Activated CD4-positive, CD25-positive, alpha-beta regulatory T cell treated with anti-CD3 and anti-CD28 coated beads, Interleukin-2, amount 50 U/mL, for 24 hours (primary cell): Measurements from ENCODE around the gene ISM1.
A peak's percentile ranks its signal among the peaks of the same experiment; 100 is the strongest.

Experiments
- ATAC-seq, 2 donors: fragments of 150-1000 bp; cut with Tn5 transposase; one replicate each; pipeline ENCODE4 v1.10.0; 2021; ENCODE audit warnings: mild to moderate bottlenecking in 1 of 2, moderate library complexity in 1 of 2

Gene ISM1

GRCh38 chr20:13283869-13284829, 63.1 kb downstream of the ISM1 start:
- no peak for ATAC-seq

- ATAC-seq = no peak
These were observed 63.8 kb downstream of the ISM1 start for GRCh38 chr20:13284830-13285229.

- no peak for ATAC-seq
These were observed 64.3 kb downstream of the ISM1 start for GRCh38 chr20:13285408-13285807.

GRCh38 chr20:13286052-13286451, 65.0 kb downstream of the ISM1 start:
- ATAC-seq = no peak

GRCh38 chr20:13286607-13287006, 65.5 kb downstream of the ISM1 start:
- no peak for ATAC-seq

- no peak for ATAC-seq
These were observed 67.3 kb downstream of the ISM1 start for GRCh38 chr20:13288357-13288756.

GRCh38 chr20:13289031-13289430, 68.0 kb downstream of the ISM1 start:
- ATAC-seq = no peak

- ATAC-seq = no peak
These were observed 69.7 kb downstream of the ISM1 start for GRCh38 chr20:13290724-13291123.

GRCh38 chr20:13291157-13291556, 70.1 kb downstream of the ISM1 start:
- no peak for ATAC-seq

GRCh38 chr20:13292201-13292885, 71.3 kb downstream of the ISM1 start:
- no peak for ATAC-seq

GRCh38 chr20:13294522-13294921, 73.4 kb downstream of the ISM1 start:
- ATAC-seq = no peak

GRCh38 chr20:13295637-13296036, 74.6 kb downstream of the ISM1 start:
- peak in 1 of 2 donors; percentile 27 for ATAC-seq

GRCh38 chr20:13296070-13296469, 75.0 kb downstream of the ISM1 start:
- ATAC-seq = no peak

GRCh38 chr20:13297147-13297899, 76.2 kb downstream of the ISM1 start:
- ATAC-seq = no peak

GRCh38 chr20:13298692-13299373, 77.8 kb downstream of the ISM1 start:
- no peak for ATAC-seq

GRCh38 chr20:13299401-13299800, 78.3 kb downstream of the ISM1 start:
- no peak for ATAC-seq

- ATAC-seq = no peak
These were observed 80.5 kb downstream of the ISM1 start for GRCh38 chr20:13301596-13301995.

- no peak for ATAC-seq
These were observed 81.8 kb downstream of the ISM1 start for GRCh38 chr20:13302647-13303450.

- ATAC-seq = no peak
These were observed 84.2 kb downstream of the ISM1 start for GRCh38 chr20:13305284-13305683.

- ATAC-seq = no peak
These were observed 86.6 kb downstream of the ISM1 start for GRCh38 chr20:13307562-13308163.

- ATAC-seq = no peak
These were observed 91.2 kb downstream of the ISM1 start for GRCh38 chr20:13312300-13312699.
